GM12872 (cell line): ENCODE measurements around the gene ROR1.

Experiments
- TF ChIP-seq, protein P1 (sequence below): IDR thresholded peaks from 3 replicates; pipeline ENCODE4 v1.5.1; 2011; ENCODE audit warnings: low read depth, mild to moderate bottlenecking, low read length, moderate library complexity; ENCODE audit not compliant: insufficient read depth

ROR1 gene

DNA sequence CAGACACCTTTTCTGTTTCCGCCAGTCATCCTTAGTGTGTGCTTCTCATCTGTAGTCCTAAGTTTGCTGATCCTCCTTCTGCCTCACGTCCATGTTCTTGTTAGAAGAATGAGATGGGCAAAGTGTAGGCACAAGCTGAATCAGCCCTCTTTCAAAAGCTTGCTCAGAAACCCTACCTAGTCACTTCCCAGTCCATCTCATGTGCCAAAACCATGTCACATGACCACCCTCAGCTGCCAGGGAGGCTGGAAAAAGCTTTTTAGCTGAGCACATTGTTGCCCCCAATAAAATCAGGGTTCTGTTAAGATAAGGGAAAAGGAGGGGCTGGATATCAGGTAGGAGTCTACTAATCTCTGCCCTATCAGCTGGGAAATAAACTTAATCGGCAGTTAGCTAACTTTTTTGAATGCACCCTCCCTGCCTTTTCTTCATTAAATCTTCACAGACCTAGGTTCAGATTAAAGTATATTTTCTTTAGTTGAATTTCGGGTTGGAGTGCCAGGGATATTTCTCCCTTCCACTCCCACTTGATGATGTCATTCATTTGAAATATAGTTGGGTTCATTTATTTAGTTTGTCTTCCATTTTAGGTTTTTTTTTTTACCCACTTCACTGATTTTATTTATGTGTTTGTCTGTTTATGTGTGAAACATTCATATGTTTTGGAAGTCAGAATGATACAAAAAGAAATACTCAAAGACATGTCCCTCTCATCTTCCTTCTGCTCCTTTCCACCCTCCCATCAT is 129.2 kb downstream of the ROR1 start:
- TF ChIP-seq, protein P1, sequence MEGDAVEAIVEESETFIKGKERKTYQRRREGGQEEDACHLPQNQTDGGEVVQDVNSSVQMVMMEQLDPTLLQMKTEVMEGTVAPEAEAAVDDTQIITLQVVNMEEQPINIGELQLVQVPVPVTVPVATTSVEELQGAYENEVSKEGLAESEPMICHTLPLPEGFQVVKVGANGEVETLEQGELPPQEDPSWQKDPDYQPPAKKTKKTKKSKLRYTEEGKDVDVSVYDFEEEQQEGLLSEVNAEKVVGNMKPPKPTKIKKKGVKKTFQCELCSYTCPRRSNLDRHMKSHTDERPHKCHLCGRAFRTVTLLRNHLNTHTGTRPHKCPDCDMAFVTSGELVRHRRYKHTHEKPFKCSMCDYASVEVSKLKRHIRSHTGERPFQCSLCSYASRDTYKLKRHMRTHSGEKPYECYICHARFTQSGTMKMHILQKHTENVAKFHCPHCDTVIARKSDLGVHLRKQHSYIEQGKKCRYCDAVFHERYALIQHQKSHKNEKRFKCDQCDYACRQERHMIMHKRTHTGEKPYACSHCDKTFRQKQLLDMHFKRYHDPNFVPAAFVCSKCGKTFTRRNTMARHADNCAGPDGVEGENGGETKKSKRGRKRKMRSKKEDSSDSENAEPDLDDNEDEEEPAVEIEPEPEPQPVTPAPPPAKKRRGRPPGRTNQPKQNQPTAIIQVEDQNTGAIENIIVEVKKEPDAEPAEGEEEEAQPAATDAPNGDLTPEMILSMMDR: no peak

DNA sequence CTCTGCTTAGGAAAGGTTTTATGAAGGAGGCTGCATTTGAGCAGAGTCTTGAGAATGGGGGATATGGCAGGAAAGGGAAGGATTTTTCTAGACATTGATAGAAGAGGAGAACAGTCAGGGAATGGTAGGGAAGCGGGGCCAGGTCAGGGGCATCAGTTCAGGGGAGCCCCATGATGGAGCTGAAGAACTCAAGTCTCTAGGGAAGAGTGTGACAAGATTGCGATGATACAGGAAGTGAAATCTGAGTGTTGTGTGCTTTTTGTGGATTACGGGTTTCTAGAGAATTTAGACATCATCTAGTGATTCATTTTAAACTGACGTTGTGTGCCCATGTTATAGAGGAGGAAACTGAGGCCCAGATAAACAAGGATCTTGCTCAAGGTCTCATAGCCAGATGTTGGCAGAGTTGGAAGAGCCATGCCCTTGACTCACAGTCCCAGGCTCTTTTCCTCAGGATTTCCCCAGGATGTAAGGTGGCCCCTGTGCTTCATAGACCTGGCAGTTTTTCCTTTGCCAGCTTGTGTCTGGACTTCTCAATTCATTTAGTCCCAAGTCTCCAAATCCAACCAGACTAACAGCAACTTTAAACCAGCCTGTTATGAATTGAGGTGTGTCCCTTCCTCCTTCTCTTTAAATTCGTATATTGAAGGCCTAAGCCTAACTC is 130.3 kb downstream of the ROR1 start:
- TF ChIP-seq, protein P1: no peak

DNA sequence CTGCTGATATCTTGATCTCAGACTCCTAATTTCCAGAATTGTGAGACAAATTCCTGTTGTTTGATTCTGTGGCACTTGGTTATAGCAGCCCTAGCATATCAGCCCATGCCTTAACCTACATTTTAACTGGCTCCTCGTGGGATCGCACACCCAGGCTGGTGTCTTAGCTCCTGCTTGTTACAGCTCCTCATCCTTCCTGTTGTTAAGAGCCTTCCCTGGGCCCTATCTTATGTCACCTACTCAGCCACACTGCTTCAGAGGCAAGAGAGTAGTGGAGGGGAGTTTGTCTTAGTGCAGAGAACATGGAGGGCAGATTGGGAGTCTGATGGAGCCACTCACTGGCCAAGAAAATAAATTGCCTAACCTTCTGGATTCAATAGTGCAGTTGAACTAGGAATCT is 131.0 kb downstream of the ROR1 start:
- TF ChIP-seq, protein P1: no peak

DNA sequence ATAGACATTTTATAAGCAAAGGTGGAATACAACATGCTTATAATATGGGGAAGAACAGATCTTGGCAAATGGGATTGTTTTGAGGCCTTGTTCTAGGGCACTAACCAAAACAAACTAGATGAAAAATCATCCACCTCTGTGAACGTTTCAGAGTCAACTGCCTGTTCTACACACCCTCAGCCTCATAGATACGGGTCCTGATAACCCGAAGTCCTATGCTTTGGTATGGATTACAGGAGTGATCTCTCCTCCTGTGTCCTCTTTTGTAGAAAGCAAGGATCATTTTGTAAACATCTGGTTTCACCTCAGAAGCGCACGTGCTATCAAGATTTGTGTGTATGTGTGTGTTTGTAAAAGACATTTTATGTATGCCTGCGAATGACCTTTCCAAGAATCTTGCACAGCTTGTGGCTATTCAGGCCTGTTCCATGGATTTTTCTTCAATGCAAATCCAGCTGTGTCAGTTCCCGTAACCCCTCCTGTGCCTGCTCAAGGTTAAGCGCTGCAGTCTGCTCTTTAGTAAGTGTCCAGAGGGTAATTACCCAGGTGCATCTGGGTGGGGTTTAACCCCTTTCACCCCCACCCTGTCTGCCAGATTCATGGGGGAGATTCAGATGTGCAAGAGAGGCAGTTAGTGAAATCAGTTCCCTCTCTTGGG is 132.4 kb downstream of the ROR1 start:
- TF ChIP-seq, protein P1: no peak

DNA sequence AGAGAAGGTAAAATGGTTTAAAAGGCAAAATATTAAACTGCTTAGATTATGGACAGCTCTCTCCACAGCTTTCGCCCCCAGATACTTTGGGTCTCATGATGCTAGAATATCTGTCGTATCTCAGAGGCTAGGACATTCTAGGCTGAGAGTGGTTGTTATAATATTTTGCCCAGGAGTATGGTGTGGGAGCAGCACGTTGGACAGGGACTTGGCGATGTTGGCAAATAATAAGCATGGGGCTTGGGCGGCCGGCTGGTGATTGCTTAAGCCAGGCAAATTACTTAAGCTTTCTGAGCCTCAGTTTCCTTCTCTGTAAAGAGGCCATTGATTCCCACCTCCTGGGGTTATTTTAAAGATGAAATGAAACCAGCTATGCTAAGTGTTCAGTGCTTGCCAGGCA is 133.2 kb downstream of the ROR1 start:
- TF ChIP-seq, protein P1: no peak

DNA sequence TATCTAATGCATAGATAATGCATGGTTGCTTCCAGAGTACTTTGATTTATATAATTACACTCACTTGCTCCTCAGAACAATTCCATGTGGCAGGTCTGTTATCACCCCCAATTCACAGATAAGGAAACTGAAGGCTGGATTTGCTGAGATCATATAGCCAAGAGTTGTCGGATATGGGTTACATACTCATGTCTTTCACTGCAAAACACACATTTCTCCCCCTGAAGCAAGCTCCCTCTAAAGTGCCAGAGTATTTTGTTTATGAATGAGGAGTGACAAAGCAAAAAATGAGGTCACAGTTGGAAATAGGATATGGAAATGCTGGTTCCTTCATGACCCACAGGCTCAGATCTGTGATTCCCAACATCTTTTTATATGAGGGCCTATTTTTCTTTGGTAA is 134.2 kb downstream of the ROR1 start:
- TF ChIP-seq, protein P1: no peak

DNA sequence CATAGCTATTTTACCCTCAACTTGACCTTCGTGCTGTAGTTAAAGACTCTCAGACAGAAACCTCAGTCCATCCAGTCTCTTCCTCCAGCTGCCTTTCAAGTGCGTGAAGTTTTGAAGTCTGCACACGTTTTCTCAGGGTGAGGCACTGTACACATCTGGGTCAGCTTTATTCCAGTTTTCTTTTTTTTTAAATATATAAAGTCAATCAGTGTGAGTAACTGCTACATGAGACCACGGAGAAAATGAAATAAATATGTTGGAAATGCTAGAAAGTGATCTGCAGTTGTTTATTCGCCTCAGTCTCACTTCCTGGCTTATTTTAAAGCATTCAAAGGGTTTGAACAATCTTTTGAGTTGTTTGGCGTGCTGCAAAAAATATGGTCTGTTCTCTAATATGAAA is 135.7 kb downstream of the ROR1 start:
- TF ChIP-seq, protein P1: no peak
